Thoracic aorta (tissue), 2 donors: Measurements from ENCODE around the gene TPSAB1. TPM values are rescaled to one million over a fixed set of nuclear protein-coding genes. Genes with fewer than 3 reads are reported as not detected.
"Not testable (repeated sequence)": the region's sequence is repeated elsewhere in the genome, so short reads cannot be mapped to it uniquely, and the experiment has no call there.

Experiments
- ATAC-seq: fragments of 150-250 bp; one replicate; pipeline ENCODE4 v1.8.0; 2017; ENCODE audit warnings: low read depth; ENCODE audit not compliant: insufficient number of reproducible peaks, low FRiP score
- DNase-seq: peaks from one replicate; pipeline ENCODE4 v3.0.0-alpha.2; 2020; ENCODE audit warnings: low spot score
- H3K27ac ChIP-seq, 2 donors: fragments of 200-600 bp; sonication (generic); 1 replicate in 1 of 2; 2 replicates in 1 of 2; pipeline ENCODE4 v1.5.1; 2016; ENCODE audit warnings: mild to moderate bottlenecking in 2 of 2, moderate library complexity in 2 of 2
- H3K27me3 ChIP-seq: fragments of 200-600 bp; sonication (generic); replicated peaks from 2 replicates; pipeline ENCODE4 v1.6.0; 2016; ENCODE audit warnings: mild to moderate bottlenecking; ENCODE audit not compliant: insufficient read depth
- H3K36me3 ChIP-seq: fragments of 200-600 bp; sonication (generic); one replicate; pipeline ENCODE4 v1.5.1; 2016
- H3K4me1 ChIP-seq, 2 donors: fragments of 200-600 bp; sonication (generic); 1 replicate in 1 of 2; 2 replicates in 1 of 2; pipeline versions ENCODE4 v1.5.1 to v1.6.0; 2016; ENCODE audit warnings: low read depth in 2 of 2, mild to moderate bottlenecking in 1 of 2; ENCODE audit not compliant: control insufficient read depth in 1 of 2
- H3K4me3 ChIP-seq: fragments of 200-600 bp; sonication (generic); 2 replicates; pipeline ENCODE4 v1.5.1; 2016; ENCODE audit warnings: mild to moderate bottlenecking
- H3K9me3 ChIP-seq: fragments of 200-600 bp; sonication (generic); 2 replicates; pipeline ENCODE4 v1.5.1; 2016
- total RNA-seq, 2 donors: library from RNA; depleted of rRNA; stranded (reverse); fragments of >200 nt; gene quantifications; one replicate each; pipeline versions ENCODE4 v1.1.0 to v1.2.3, GENCODE V29; 2016
- TF ChIP-seq, protein P1 (sequence below): fragments of 200-600 bp; sonication (generic); IDR thresholded peaks from one replicate; pipeline ENCODE4 v1.5.1; 2019; ENCODE audit warnings: antibody characterized with exemption

Gene TPSAB1
- total RNA-seq, 2 donors from 2014 or later, result 26.0 to 164 TPM

DNA sequence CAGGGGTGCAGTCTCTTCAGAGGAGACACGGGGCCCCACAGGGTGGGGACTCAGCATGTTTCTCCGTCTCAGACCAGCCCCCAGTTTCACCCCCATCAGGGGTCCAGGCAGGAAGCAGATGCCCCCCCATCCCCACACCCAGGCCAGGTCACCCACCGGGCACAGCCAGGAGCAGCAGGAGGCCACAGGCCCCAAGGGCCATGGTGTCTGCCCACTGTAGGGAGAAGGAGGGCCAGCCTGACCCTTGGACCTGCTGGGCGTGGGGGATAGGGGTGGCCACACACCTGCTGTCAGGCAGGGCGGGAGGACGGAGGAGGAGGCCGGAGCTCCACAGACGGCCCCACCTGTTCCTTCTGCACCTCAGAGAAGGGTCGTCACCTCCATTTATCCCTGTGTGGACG is 15.5 kb upstream of the TPSAB1 start, which contains the start of gene TPSG1:
TSS of gene TPSG1 (minus strand) at position 218 of the 401 bp plus-strand sequence. CDS start at position 202, 16 bp downstream.
- TF ChIP-seq, protein P1, sequence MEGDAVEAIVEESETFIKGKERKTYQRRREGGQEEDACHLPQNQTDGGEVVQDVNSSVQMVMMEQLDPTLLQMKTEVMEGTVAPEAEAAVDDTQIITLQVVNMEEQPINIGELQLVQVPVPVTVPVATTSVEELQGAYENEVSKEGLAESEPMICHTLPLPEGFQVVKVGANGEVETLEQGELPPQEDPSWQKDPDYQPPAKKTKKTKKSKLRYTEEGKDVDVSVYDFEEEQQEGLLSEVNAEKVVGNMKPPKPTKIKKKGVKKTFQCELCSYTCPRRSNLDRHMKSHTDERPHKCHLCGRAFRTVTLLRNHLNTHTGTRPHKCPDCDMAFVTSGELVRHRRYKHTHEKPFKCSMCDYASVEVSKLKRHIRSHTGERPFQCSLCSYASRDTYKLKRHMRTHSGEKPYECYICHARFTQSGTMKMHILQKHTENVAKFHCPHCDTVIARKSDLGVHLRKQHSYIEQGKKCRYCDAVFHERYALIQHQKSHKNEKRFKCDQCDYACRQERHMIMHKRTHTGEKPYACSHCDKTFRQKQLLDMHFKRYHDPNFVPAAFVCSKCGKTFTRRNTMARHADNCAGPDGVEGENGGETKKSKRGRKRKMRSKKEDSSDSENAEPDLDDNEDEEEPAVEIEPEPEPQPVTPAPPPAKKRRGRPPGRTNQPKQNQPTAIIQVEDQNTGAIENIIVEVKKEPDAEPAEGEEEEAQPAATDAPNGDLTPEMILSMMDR, result no peak
- Histone ChIP-seq H3K9me3 (no peaks in the 10 kb centered on the region), H3K27me3 (no peaks in the 10 kb centered on the region), H3K27ac (no peak within 1 kb of the TSS), H3K4me1 (no peaks in the 10 kb centered on the region), H3K36me3 (no peaks in the 10 kb centered on the region), H3K4me3 (no peak within 1 kb of the TSS)
- no peak for DNase-seq
- ATAC-seq, result no peak

DNA sequence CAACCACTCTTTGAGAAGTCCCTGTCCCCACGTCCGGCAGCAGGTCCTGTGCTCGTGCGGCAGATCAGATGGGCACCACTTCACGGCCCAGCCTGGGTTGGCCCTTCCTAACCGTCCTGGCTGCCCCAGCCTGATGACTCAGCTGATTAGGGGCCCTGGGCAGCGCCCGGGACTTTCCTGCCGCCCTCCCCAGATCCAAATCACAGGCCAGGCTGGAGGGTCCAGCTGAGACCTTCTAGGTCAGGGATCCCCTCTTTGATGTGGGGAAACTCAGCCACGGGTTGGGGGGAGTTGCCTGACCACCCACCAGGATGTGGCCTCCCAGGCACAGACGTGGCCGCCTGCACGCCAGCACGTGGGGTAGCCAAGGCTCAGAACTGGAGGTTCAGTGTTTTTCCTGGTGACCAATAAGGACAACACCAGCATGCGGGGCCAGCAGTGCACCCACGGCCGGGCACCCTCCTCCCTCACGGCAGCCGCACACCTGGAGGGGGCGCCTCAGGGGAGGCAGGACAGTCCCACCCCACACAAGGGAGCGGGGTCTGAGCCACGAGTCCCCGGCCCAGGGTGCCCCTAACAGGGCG is 14.7 kb upstream of the TPSAB1 start:
- not testable (repeated sequence) for H3K4me3 ChIP-seq, H3K4me1 ChIP-seq, H3K36me3 ChIP-seq, H3K27me3 ChIP-seq, H3K27ac ChIP-seq, ATAC-seq, H3K9me3 ChIP-seq, DNase-seq

DNA sequence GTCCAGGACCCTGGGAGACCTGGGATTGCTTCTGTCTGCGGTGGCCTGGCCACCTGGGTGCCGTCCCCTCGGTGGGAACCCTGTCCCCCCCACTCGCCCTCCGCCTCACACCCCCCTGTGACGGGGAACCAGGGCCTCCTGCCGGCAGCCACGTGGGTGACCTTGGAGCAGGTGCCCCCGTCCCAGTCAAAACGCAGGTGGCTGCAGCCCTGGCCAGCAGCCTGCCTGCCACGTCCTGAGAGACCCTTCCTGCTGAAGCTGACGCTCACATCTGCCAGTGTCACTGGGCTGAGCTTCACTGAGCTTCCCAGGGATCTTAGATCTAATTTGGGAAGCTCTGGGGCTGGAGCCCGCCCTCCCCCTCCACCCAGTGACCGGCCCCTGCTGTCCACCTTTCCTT is 13.8 kb upstream of the TPSAB1 start:
- H3K4me3 ChIP-seq, ATAC-seq, H3K27me3 ChIP-seq, H3K9me3 ChIP-seq, H3K27ac ChIP-seq, DNase-seq, H3K36me3 ChIP-seq, H3K4me1 ChIP-seq: not testable (repeated sequence)

DNA sequence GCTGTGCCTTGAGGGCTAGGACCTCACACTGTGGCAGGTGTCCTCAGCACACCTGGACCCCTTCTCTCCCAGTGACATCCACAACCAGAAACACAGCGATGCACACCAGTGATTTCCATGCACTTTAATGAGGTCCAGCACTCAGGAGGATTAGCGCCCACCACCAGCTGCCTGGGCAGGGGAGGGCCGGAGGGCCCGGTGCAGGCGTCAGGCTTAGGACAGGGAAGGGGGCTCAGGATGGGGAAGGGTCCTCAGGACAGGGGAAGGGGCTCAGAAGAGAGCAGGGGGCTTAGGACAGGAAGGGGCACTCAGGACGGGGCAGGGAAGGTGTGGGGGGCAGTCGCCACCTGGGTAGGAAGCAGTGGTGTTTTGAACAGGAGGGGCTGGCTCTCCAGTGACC is 12.3 kb upstream of the TPSAB1 start:
- not testable (repeated sequence) for DNase-seq, H3K27me3 ChIP-seq, H3K4me1 ChIP-seq, H3K27ac ChIP-seq, H3K36me3 ChIP-seq, H3K4me3 ChIP-seq, ATAC-seq, H3K9me3 ChIP-seq

DNA sequence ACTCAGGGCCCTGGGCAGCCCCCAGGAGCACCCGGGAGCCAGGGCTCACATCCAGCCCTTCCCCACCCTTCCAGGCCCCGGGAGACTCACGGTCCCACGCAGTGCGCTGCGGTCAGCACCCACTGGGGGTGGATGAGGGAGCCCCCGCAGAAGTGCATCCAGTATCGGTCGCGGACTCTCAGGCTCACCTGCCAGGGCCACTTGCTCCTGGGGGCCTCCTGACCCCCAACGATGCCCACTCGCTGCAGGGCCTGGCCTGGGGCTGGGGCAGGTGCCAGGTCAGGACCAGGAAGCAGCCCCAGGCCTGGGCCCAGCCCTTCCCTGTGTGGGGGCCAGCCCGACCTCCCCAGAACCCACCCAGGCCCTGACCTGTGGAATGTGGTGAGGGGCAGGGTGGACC is 11.0 kb upstream of the TPSAB1 start:
- DNase-seq, ATAC-seq, H3K36me3 ChIP-seq, H3K27ac ChIP-seq, H3K4me1 ChIP-seq, H3K4me3 ChIP-seq, H3K27me3 ChIP-seq, H3K9me3 ChIP-seq: not testable (repeated sequence)

DNA sequence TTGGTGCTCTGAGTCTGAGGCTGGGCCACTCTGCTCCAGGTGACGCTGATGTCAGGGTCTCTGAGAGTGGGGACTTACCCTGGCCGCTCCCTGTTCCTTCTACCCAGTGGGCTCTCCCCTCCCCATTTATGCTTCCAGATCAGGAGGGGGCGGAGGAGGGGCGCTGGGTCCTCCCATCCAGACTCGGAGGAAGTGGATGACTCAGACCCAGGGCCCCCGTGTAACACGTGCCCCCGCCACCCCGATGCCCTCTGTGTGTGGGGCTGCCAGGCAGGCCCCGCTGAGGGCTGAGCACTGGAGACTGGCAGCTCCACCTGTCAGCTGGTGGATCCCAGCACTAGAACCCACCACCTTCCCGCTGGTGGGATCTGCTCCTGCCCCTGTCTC is 10.4 kb upstream of the TPSAB1 start, which contains the start of gene TPSB2:
TSS of gene TPSB2 (minus strand) at position 101 of the 387 bp plus-strand sequence. CDS start 233 bp downstream, outside the sequence.
- not testable (repeated sequence) for H3K4me3 ChIP-seq, H3K27me3 ChIP-seq, H3K27ac ChIP-seq, H3K36me3 ChIP-seq, H3K9me3 ChIP-seq, H3K4me1 ChIP-seq, ATAC-seq, DNase-seq

DNA sequence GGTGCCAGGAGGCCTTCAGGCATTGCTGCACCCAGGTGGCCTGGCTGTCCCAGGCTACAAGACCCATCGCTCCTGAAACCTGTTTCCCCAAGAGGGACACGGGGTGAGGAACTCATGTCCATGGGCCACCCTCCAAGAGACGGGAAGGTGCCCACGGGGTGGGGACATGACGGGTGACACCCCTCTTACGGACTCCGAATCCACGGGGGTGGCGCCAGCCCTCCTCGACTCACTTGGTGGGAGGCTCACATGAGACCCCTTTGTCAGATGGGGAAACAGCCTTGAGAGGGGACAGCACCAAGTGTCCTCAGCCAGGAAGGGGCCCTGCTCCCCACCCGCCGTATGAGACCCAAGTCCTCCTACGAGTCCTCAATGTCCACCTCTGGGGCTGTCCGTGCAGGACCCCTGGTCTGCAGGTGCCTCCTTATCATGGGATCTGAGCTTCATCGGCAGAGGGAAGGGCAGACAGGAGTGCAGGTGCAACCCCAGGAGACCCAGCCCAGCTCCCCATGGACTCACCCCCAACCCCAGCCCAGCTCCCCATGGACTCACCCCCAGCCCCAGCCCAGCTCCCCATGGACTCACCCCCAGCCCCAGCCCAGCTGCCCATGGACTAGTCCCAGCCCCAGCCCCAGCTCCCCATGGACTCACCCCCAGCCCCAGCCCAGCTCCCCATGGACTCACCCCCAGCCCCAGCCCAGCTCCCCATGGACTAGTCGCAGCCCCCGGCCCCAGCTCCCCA is 9.9 kb upstream of the TPSAB1 start:
- not testable (repeated sequence) for H3K36me3 ChIP-seq, H3K27ac ChIP-seq, H3K4me1 ChIP-seq, ATAC-seq, H3K4me3 ChIP-seq, H3K27me3 ChIP-seq, DNase-seq, H3K9me3 ChIP-seq

DNA sequence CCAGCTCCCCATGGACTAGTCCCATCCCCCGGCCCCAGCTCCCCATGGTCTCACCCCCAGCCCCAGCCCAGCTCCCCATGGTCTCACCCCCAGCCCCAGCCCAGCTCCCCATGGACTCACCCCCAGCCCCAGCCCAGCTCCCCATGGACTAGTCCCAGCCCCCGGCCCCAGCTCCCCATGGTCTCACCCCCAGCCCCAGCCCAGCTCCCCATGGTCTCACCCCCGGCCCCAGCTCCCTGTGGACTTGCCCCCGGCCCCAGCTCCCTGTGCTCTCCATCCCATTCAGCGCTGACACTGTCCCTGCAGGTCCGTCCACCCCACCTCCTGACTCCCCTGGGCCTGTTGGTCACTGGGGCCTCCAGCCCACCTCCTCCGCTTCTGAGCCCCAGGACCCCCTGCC is 9.2 kb upstream of the TPSAB1 start:
- not testable (repeated sequence) for H3K27me3 ChIP-seq, DNase-seq, H3K36me3 ChIP-seq, H3K9me3 ChIP-seq, H3K4me1 ChIP-seq, H3K4me3 ChIP-seq, ATAC-seq, H3K27ac ChIP-seq

DNA sequence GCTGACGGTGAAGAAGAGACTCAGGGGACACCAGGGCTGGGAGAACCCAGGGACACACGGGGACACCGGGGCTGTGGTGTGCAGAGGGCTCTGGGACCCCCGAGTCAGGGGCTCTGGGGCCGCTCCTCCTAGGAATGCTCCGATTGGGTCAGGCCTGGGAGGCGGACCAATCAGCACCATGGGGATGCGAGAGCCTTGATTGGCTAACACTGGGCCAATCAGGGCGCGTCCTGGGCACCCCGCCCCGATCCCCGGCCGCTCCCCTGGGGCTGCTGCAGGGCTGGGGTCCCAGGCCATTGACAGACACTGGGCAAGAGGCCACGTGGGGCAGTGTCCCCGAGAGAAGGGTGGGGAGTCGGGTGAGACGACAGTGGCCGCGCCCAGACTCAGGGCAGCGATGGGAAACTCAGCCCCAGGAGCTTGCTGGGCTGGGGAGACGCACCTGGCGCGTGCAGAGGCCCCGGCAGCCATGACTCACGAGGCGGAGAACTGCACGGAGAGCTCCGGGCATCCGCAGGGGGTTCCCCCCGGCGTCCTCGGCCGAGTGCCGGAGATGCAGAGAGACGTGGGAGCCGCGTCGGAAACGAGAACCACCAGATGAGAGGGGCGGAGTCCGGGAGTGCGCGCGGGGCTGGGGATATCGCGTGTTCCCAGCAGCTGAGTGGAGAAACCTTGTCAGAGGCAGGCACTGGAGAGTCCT is 8.3 kb upstream of the TPSAB1 start:
- H3K36me3 ChIP-seq, H3K27me3 ChIP-seq, H3K9me3 ChIP-seq, H3K27ac ChIP-seq, DNase-seq, H3K4me1 ChIP-seq, H3K4me3 ChIP-seq, ATAC-seq: not testable (repeated sequence)

DNA sequence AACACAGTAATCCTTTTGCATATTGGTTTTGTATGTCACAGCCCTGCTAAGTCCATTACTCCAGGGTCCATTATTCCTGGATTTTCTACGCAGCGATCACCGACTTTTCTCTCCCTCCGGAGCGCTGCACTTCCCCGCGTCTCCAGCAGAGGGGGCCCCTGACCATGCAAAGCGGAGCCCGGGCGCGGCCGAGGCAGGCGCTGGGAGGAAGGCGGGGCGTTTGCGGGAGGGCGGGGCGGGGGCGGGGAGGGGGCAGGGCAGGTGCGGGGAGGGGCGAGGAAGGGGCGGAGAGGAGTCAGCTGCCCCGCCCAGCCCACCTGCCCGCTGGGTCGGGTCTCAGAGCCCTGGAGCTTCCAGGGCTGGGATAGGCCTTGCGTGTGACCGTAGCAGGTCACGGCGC is 3.8 kb upstream of the TPSAB1 start:
- H3K27me3 ChIP-seq, H3K9me3 ChIP-seq, DNase-seq, H3K36me3 ChIP-seq, ATAC-seq, H3K27ac ChIP-seq, H3K4me3 ChIP-seq, H3K4me1 ChIP-seq: not testable (repeated sequence)
